Measurements from ENCODE around the gene CTDSPL. TPM values are rescaled to one million over a fixed set of nuclear protein-coding genes. Genes with fewer than 3 reads are reported as not detected.

Gene CTDSPL
- total and polyA plus RNA-seq, 2 experiments from 2014 or later = 29.2 to 33.7 TPM

- H3K9me3 ChIP-seq (ENCODE audit: low read depth) = no peaks in the 10 kb centered on the region
- no peak for TF ChIP-seq EZH2 (IDR thresholded peaks at IDR 0.05; ENCODE audit: borderline replicate concordance)
- no peak for TF ChIP-seq EZH2phosphoT487 (IDR thresholded peaks at IDR 0.05; ENCODE audit: low read depth, severe bottlenecking, unreplicated experiment)
- no peak for TF ChIP-seq CTCF (IDR thresholded peaks at IDR 0.05; ENCODE audit: poor library complexity)
Observed at GRCh38 chr3:37988931-37989525, 127.3 kb downstream of the CTDSPL start.

GRCh38 chr3:37989821-37990480 lies 128.3 kb downstream of the CTDSPL start:
- TF ChIP-seq EZH2phosphoT487 (IDR thresholded peaks at IDR 0.05; ENCODE audit: low read depth, severe bottlenecking, unreplicated experiment) = no peak
- no peak for TF ChIP-seq CTCF (IDR thresholded peaks at IDR 0.05; ENCODE audit: poor library complexity)
- TF ChIP-seq EZH2 (IDR thresholded peaks at IDR 0.05; ENCODE audit: borderline replicate concordance) = no peak
- H3K79me2 ChIP-seq = peaks cover 9% of the 10 kb centered on the region
- no peak overlapping the region for H2AFZ ChIP-seq
- H3K9me3 ChIP-seq (ENCODE audit: low read depth) = no peaks in the 10 kb centered on the region
- WGBS (ENCODE audit: low lambda C conversion rate, missing lambda C conversion rate) = 93% methylated on average over 7 of the region's 7 CpGs
- H3K36me3 ChIP-seq (replicated peaks; ENCODE audit: insufficient read depth, low read depth) = no peaks in the 10 kb centered on the region
- H3K27ac ChIP-seq = peak overlapping the region; percentile 99
- peak overlapping the region; percentile 67 for H3K4me2 ChIP-seq
- no peaks in the 10 kb centered on the region for H3K9me2 ChIP-seq (replicated peaks; ENCODE audit: insufficient read depth)
- no peaks in the 10 kb centered on the region for H3K27me3 ChIP-seq
- no peak overlapping the region for H3K4me3 ChIP-seq
- H3K4me1 ChIP-seq (ENCODE audit: insufficient read depth) = peaks cover 69% of the 10 kb centered on the region
- H4K20me1 ChIP-seq (ENCODE audit: insufficient read depth, poor library complexity, severe bottlenecking) = no peaks in the 10 kb centered on the region
- peak; percentile 3 for DNase-seq (ENCODE audit: low spot score)

More at GRCh38 chr3:37988931-37989525, 127.3 kb downstream of the CTDSPL start:
- H3K27me3 ChIP-seq = no peaks in the 10 kb centered on the region
- no peaks in the 10 kb centered on the region for H4K20me1 ChIP-seq (ENCODE audit: insufficient read depth, poor library complexity, severe bottlenecking)
- peak overlapping the region; percentile 67 for H3K4me2 ChIP-seq
- peaks cover 7% of the 10 kb centered on the region for H3K79me2 ChIP-seq
- DNase-seq (ENCODE audit: low spot score) = no peak
- peaks cover 66% of the 10 kb centered on the region for H3K4me1 ChIP-seq (ENCODE audit: insufficient read depth)
- no peak overlapping the region for H3K4me3 ChIP-seq
- no peaks in the 10 kb centered on the region for H3K9me2 ChIP-seq (replicated peaks; ENCODE audit: insufficient read depth)
- 90% methylated on average over 15 of the region's 15 CpGs for WGBS (ENCODE audit: low lambda C conversion rate, missing lambda C conversion rate)
- H3K36me3 ChIP-seq (replicated peaks; ENCODE audit: insufficient read depth, low read depth) = no peaks in the 10 kb centered on the region
- no peak overlapping the region for H2AFZ ChIP-seq
- peak overlapping the region; percentile 99 for H3K27ac ChIP-seq

- Histone ChIP-seq H3K27me3 (no peaks in the 10 kb centered on the region), H3K4me1 (ENCODE audit: insufficient read depth) (peaks cover 67% of the 10 kb centered on the region), H3K36me3 (replicated peaks; ENCODE audit: insufficient read depth, low read depth) (no peaks in the 10 kb centered on the region), H2AFZ (no peak within 1 kb of the TSS), H3K4me3 (no peak within 1 kb of the TSS), H3K9me2 (replicated peaks; ENCODE audit: insufficient read depth) (no peaks in the 10 kb centered on the region), H3K79me2 (peaks cover 13% of the 10 kb centered on the region), H3K9me3 (ENCODE audit: low read depth) (no peaks in the 10 kb centered on the region), H3K4me2 (peak within 1 kb of the TSS; percentile 67), H4K20me1 (ENCODE audit: insufficient read depth, poor library complexity, severe bottlenecking) (no peaks in the 10 kb centered on the region), H3K27ac (peak within 1 kb of the TSS; percentile 99)
- peak; percentile 39 for DNase-seq (ENCODE audit: low spot score)
- TF ChIP-seq EZH2phosphoT487 (IDR thresholded peaks at IDR 0.05; ENCODE audit: low read depth, severe bottlenecking, unreplicated experiment) (no peak), CTCF (IDR thresholded peaks at IDR 0.05; ENCODE audit: poor library complexity) (no peak), EZH2 (IDR thresholded peaks at IDR 0.05; ENCODE audit: borderline replicate concordance) (no peak)
- WGBS (ENCODE audit: low lambda C conversion rate, missing lambda C conversion rate) = 68% methylated on average over 10 of the region's 10 CpGs
Observed at GRCh38 chr3:37990527-37990926, 128.8 kb downstream of the CTDSPL start, which contains the start of gene VILL. TSS of gene VILL (plus strand) at chr3:37990786. CDS start at chr3:37993673, 2,887 bp downstream.
